ENCODE data around the gene HS3ST5. TPM values are rescaled to one million over a fixed set of nuclear protein-coding genes. Genes with fewer than 3 reads are reported as not detected.
A peak's percentile ranks its signal among the peaks of the same experiment; 100 is the strongest.

HS3ST5 gene, protein sequence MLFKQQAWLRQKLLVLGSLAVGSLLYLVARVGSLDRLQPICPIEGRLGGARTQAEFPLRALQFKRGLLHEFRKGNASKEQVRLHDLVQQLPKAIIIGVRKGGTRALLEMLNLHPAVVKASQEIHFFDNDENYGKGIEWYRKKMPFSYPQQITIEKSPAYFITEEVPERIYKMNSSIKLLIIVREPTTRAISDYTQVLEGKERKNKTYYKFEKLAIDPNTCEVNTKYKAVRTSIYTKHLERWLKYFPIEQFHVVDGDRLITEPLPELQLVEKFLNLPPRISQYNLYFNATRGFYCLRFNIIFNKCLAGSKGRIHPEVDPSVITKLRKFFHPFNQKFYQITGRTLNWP
- 1.9 TPM for total RNA-seq

DNA sequence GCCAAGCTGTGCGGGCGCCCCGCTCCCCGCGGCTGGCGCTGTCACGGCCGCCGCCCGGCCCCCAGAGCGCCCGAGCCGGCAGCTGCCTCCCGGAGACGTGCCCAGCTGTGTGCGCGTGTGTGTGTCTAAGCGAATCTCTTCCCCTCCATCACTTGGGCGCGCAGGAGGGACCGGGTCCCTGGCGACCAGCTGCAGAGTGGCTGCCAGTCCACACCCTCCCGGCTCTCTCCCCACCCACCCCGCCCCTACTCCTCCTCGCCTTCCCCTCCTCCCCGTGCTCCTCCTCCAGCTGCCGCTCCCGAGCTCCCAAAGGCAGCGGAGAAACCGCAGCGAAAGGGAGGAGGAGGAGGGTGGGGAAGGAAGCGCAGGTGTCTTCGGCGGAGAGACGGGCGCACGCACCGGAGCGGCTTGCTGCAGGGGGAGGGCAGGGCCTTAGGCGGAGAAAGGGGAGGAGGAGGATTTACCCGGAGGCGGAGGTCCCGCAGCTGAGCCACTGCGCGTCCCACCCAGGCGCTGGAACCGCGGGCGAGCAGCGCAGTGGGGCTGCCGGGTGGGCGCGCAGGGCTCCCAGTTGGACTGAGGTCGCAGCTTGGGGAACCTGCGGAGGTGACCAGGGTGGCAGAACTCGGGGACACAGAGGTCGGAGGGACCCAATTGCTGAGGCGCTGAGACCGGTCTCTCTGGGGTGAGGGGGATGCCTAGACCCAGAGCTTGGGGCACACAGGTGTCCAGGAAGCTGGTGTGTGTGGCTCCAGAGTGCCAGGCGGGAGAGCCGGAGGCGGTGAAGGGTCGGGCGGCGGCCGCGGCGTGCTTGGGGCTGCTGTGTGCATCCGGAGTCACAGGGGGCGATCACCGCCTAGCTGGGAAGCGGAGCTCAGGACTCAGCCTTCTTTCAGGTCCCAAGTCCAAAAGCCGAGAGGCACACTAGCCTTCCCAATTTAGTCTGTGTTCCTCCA, at the start of gene HS3ST5:
HS3ST5 (minus strand) TSS at position 198 of the 956 bp plus-strand sequence. CDS start 280,178 bp downstream, outside the sequence.
- DNase-seq (ENCODE audit: low spot score) (peak; percentile 60), ATAC-seq (peak; percentile 63)
- intact Hi-C loops (cut with DNase I), result no loop called here

DNA sequence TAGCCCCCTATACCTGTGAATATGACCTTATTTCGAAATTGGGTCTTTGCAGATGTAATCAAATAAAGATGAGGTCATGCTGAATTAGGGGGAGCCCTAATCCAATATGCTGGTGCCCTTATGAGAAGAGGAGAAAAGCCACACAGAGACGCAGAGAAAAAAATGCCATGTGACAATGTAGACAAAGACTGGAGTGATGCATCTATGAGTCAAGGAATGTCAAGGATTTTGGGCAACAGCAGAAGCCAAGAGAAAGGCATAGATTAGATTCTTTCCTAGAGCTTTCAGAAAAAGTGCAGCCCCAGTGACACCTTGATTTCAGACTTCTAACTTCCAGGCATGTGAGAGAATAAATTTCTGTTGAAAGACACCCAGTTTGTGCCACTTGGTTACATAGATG, 47.4 kb upstream of the HS3ST5 start:
- no peak for ATAC-seq
- DNase-seq (ENCODE audit: low spot score), result no peak
- intact Hi-C loops (cut with DNase I), result no loop called here

- no peak for ATAC-seq
- DNase-seq (ENCODE audit: low spot score), result no peak
- intact Hi-C loops (cut with DNase I), result no loop called here
Observed at GRCh38 chr6:114389111-114389510, 46.3 kb upstream of the HS3ST5 start.

- intact Hi-C loops (cut with DNase I), result no loop called here
- no peak for DNase-seq (ENCODE audit: low spot score)
- ATAC-seq, result no peak
Observed at GRCh38 chr6:114382406-114382805, 39.6 kb upstream of the HS3ST5 start.

DNA sequence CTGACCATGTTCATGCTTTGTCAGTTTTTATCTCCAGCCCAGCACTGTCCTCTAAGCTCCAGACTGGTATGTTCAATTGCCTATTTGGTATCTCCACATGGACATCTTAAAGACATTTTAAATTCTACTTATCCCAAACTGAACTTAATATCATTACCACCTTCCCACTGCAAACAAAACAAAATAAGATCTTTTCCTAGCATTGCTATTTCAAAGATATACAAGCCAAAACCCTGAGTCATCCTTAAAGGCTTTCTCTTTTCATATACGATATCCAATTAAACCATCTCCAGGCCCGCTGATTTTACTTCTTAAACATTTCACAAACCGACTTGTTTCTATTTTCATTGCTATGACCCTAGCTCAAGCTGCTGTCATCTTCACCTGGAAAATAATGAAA, 35.1 kb upstream of the HS3ST5 start:
- no peak for ATAC-seq

GRCh38 chr6:114376611-114377175, 33.9 kb upstream of the HS3ST5 start:
- intact Hi-C loops (cut with DNase I), result no loop called here
- no peak for DNase-seq (ENCODE audit: low spot score)
- ATAC-seq, result no peak

More for the DNA sequence above, 35.1 kb upstream of the HS3ST5 start:
- intact Hi-C loops (cut with DNase I), result no loop called here
- DNase-seq (ENCODE audit: low spot score), result no peak

GRCh38 chr6:114375541-114376192, 32.8 kb upstream of the HS3ST5 start:
- DNase-seq (ENCODE audit: low spot score), result no peak
- intact Hi-C loops (cut with DNase I), result no loop called here
- ATAC-seq, result no peak

DNA sequence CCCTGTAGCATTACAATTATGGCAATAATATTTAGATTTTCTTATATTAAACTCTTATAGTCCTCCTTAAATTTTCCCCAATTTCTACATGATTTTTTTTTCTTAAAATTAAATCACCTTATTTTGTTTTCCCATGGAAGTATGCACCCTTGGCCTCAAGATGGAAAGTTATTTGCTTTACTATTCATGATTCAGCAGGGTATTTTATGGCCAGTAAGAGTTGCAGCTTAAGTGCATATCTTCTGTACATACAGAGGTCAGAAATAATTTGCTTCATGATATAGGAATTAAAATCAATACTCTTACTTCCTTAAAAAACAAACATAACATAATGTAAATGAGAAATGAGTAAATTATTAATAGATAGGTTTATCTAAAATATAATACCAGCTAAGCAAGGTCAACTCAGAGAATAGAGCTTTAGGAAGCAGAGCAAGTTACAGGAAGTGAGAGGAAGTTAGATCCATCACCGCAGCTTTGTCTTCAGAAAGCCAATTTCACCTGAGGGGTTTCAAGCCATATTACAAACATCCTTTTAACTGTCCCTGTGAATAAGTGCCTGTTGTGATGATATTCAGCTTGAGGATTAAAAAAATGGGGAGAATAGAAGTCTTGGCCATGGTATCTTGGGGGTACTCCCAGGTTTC, 24.6 kb upstream of the HS3ST5 start:
- intact Hi-C loops (cut with DNase I), result no loop called here
- ATAC-seq (no peak), DNase-seq (ENCODE audit: low spot score) (no peak)

DNA sequence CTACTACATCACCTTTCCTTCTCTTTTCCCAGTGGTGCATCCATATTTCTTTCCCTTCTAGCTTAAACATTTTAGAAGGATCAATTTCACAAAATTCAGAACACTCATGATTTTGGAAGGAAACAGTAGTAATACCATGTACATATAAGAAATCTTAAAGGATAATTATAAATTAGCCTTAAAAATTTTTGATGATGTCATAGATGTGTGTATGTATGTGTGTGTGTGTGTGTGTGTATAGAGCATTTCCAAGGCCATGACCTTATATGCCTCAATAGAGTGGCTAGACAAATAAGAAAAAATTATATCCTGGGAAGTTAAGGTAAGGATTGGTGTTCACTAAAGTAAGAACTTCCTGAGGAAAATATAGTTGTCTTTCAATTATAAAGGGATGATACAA, 24.1 kb upstream of the HS3ST5 start:
- no peak for DNase-seq (ENCODE audit: low spot score)
- intact Hi-C loops (cut with DNase I), result no loop called here
- no peak for ATAC-seq

DNA sequence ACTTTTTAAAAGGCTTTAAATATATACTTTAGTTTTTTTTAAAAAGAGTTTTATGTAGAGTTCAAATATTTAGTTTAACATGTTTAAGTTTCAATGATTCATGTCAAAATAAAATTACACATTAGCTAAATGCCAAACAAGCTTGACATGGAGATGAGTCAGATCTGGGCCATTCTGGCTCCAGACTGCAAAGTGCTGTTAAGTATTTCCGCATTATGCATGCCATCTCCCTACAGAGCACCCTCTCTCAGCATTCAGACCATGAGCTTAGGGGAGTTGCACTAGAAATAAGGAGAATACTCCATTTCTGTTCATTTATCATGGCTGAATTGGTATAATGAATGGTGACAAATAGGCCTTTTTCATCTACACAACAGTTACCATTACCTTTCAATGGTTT, 21.5 kb upstream of the HS3ST5 start:
- intact Hi-C loops (cut with DNase I), result no loop called here
- ATAC-seq, result no peak
- no peak for DNase-seq (ENCODE audit: low spot score)

DNA sequence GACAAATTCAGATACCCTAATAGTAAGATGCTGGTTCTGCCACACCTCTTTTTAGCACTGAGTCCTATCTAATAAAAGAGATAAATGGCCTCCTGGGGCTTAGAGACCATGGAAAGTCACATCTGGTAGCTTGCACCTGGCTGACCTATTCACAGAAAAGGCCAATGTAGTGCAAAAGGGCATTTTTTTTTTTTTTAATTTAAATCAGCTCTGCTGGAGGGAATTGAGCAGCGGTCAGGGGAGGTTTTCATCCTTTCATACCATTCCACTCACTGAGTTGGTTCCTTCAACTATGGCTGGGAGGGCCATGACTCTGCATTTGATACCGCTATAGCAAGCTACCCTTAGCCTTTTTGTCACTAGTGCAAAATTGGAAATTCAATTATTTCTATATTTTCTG, 20.1 kb upstream of the HS3ST5 start:
- ATAC-seq (no peak), DNase-seq (ENCODE audit: low spot score) (no peak)
- intact Hi-C loops (cut with DNase I), result no loop called here

DNA sequence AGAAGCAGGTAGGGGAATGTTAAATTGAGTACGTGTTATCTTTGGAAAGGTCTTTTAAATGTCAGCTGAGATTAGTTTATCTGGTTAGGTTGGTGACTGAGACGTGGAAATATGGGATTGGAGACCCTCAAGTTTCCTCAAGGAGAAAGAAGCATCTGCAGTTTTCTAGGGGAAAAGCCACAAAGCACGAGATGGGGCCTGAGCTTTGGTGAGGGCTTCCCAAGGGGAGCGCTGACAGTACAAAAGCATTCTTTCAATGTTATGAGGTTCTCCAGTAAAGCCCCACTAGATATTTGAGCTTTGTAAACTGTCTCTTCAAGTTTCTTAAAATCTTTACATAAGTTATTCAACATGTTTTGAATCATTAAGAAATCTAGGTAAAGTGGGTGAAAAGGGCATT, 19.6 kb upstream of the HS3ST5 start:
- no peak for ATAC-seq
- DNase-seq (ENCODE audit: low spot score), result no peak
- intact Hi-C loops (cut with DNase I), result no loop called here

GRCh38 chr6:114361036-114361435, 18.2 kb upstream of the HS3ST5 start:
- DNase-seq (ENCODE audit: low spot score) (no peak), ATAC-seq (no peak)
- intact Hi-C loops (cut with DNase I), result no loop called here

- intact Hi-C loops (cut with DNase I), result no loop called here
- ATAC-seq (no peak), DNase-seq (ENCODE audit: low spot score) (no peak)
Observed at GRCh38 chr6:114355300-114355699, 12.5 kb upstream of the HS3ST5 start.

GRCh38 chr6:114354482-114354881, 11.7 kb upstream of the HS3ST5 start:
- no peak for DNase-seq (ENCODE audit: low spot score)
- no peak for ATAC-seq
- intact Hi-C loops (cut with DNase I), result no loop called here

DNA sequence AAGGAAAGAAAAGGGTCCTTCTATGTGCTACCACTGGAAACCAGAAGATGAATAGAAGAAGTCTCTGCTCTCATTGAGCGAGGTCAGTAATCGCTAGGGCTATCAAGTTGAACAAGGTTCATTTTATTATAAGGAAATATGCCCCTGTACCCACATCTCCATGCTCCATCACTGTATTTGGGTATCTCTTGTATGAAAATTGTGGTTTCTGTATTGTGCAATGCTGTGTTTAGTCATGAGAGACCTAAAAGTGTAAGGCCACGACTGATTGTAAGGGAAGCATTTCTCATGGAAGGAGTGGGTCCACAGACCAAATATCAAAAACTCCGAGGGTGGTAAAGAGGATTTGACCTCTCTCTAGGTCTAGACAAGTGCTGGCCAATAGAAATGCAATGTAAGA, 3.6 kb upstream of the HS3ST5 start:
- intact Hi-C loops (cut with DNase I), result no loop called here
- no peak for ATAC-seq
- no peak for DNase-seq (ENCODE audit: low spot score)

DNA sequence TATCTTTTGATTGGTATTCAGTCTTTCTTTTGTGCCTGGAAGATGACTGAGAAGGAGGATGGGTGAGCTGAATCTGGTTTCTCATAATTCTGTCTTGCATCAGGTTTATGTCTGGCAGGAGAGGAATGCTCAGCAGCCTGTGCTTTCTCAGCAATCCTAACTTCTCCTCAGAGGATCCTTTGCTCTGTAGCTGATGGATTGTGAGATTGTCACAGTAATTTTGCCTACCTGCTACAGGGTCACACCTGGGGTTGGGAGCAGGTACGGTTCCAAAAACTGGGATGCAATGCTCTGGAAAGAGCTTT, 2.1 kb upstream of the HS3ST5 start:
- ATAC-seq (no peak), DNase-seq (ENCODE audit: low spot score) (no peak)
- intact Hi-C loops (cut with DNase I), result no loop called here

GRCh38 chr6:114344246-114344970, 1.6 kb upstream of the HS3ST5 start:
- DNase-seq (ENCODE audit: low spot score) (no peak), ATAC-seq (no peak)
- intact Hi-C loops (cut with DNase I), result no loop called here

DNA sequence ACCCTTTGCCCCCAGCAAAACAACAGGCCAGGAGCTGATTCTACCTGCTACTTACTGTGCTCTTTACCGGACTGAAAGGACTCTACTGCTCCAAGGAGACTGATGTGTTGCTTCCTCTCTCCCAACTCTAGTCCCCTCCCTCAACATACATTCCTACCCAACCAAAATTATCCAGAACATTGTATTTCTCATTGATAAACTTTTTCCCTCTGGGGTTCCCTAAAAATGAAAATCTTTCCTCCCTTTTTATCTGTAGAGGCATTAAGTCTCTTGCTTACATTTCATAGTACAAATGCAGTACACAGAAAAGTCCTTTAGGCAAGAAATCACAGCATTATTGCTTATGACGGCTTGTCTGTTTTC, 940 bp upstream of the HS3ST5 start:
- intact Hi-C loops (cut with DNase I), result no loop called here
- ATAC-seq, result no peak
- no peak for DNase-seq (ENCODE audit: low spot score)

All from sciatic nerve (tissue), 2 donors.